Measurements from ENCODE around the gene IQCH.

GRCh38 chr15:67307889-67308597, 53.5 kb downstream of the IQCH start:
- no peak for TF ChIP-seq CTCF (IDR thresholded peaks at IDR 0.05)
- no peak for TF ChIP-seq POLR2A (IDR thresholded peaks at IDR 0.05)

All from body of pancreas (tissue), 4 donors.